Measurements from ENCODE around the gene ZDHHC19. TPM values are rescaled to one million over a fixed set of nuclear protein-coding genes. Genes with fewer than 3 reads are reported as not detected.

Gene ZDHHC19
- total RNA-seq, 4 donors from 2014 or later: not detected

- H3K9me3 ChIP-seq: no peaks in the 10 kb centered on the region
- 78 to 79% methylated on average over 7 to 9 of the region's 15 CpGs for WGBS, 2 donors (ENCODE audit: low coverage in 1 of 2)
- H3K4me1 ChIP-seq: peaks cover 0 to 7% (median 0%) of the 10 kb centered on the region in 3 donors
- no peaks in the 10 kb centered on the region for H3K36me3 ChIP-seq
- no peak overlapping the region for H3K27ac ChIP-seq
- no peak for TF ChIP-seq POLR2A (IDR thresholded peaks at IDR 0.05)
- peaks cover 20% of the 10 kb centered on the region for H3K27me3 ChIP-seq
- no peak for ATAC-seq
- H3K4me3 ChIP-seq: no peak overlapping the region
These were observed 14.7 kb upstream of the ZDHHC19 start for GRCh38 chr3:196225763-196226364.

GRCh38 chr3:196225086-196225485, 13.9 kb upstream of the ZDHHC19 start:
- no peak for ATAC-seq
- 91% methylated on average over 5 of the region's 10 CpGs; no CpG with 5 or more reads in 1 of the 2 donors for WGBS, 2 donors (ENCODE audit: low coverage in 1 of 2)
- no peak for TF ChIP-seq POLR2A (IDR thresholded peaks at IDR 0.05)
- no peak for TF ChIP-seq EP300 (IDR thresholded peaks at IDR 0.05)
- no peak for TF ChIP-seq POLR2AphosphoS5 (IDR thresholded peaks at IDR 0.05)
- no peak for TF ChIP-seq CTCF (IDR thresholded peaks at IDR 0.05)
- H3K36me3 ChIP-seq: no peaks in the 10 kb centered on the region
- peaks cover 20% of the 10 kb centered on the region for H3K27me3 ChIP-seq
- H3K4me1 ChIP-seq: peaks cover 0 to 7% (median 0%) of the 10 kb centered on the region in 3 donors
- no peak overlapping the region for H3K4me3 ChIP-seq
- no peak overlapping the region for H3K27ac ChIP-seq
- no peaks in the 10 kb centered on the region for H3K9me3 ChIP-seq

- peaks cover 20% of the 10 kb centered on the region for H3K27me3 ChIP-seq
- H3K4me3 ChIP-seq: no peak overlapping the region
- WGBS, 2 donors (ENCODE audit: low coverage in 1 of 2): 56 to 63% methylated on average over 8 to 19 of the region's 19 CpGs
- peaks cover 0 to 19% (median 0%) of the 10 kb centered on the region in 3 donors for H3K4me1 ChIP-seq
- H3K27ac ChIP-seq: no peak overlapping the region
- no peaks in the 10 kb centered on the region for H3K9me3 ChIP-seq
- no peak for ATAC-seq
- no peaks in the 10 kb centered on the region for H3K36me3 ChIP-seq
- TF ChIP-seq POLR2AphosphoS5 (IDR thresholded peaks at IDR 0.05) (no peak), CTCF (IDR thresholded peaks at IDR 0.05) (no peak)
These were observed 11.8 kb upstream of the ZDHHC19 start for GRCh38 chr3:196222876-196223595.

- 62 to 81% methylated on average over 4 to 7 of the region's 7 CpGs for WGBS, 2 donors (ENCODE audit: low coverage in 1 of 2)
These were observed 9.8 kb upstream of the ZDHHC19 start for GRCh38 chr3:196220991-196221390.

GRCh38 chr3:196220587-196220986, 9.4 kb upstream of the ZDHHC19 start:
- no peak overlapping the region for H3K27ac ChIP-seq
- no peak for ATAC-seq
- no peak overlapping the region for H3K4me3 ChIP-seq
- peaks cover 33% of the 10 kb centered on the region for H3K27me3 ChIP-seq
- no peaks in the 10 kb centered on the region for H3K36me3 ChIP-seq
- peaks cover 0 to 12% (median 0%) of the 10 kb centered on the region in 3 donors for H3K4me1 ChIP-seq
- H3K9me3 ChIP-seq: no peaks in the 10 kb centered on the region
- WGBS, 2 donors (ENCODE audit: low coverage in 1 of 2): 74 to 86% methylated on average over 7 of the region's 10 CpGs
- TF ChIP-seq POLR2A (IDR thresholded peaks at IDR 0.05) (no peak), CTCF (IDR thresholded peaks at IDR 0.05) (no peak), EP300 (IDR thresholded peaks at IDR 0.05) (no peak), POLR2AphosphoS5 (IDR thresholded peaks at IDR 0.05) (no peak)

More at GRCh38 chr3:196220991-196221390, 9.8 kb upstream of the ZDHHC19 start:
- TF ChIP-seq POLR2A (IDR thresholded peaks at IDR 0.05) (no peak), EP300 (IDR thresholded peaks at IDR 0.05) (no peak), POLR2AphosphoS5 (IDR thresholded peaks at IDR 0.05) (no peak), CTCF (IDR thresholded peaks at IDR 0.05) (no peak)
- H3K9me3 ChIP-seq: no peaks in the 10 kb centered on the region
- no peak overlapping the region for H3K27ac ChIP-seq
- no peak for ATAC-seq
- no peaks in the 10 kb centered on the region for H3K36me3 ChIP-seq
- no peak overlapping the region for H3K4me3 ChIP-seq
- peaks cover 31% of the 10 kb centered on the region for H3K27me3 ChIP-seq
- H3K4me1 ChIP-seq: peaks cover 0 to 12% (median 0%) of the 10 kb centered on the region in 3 donors

Data from gastroesophageal sphincter (tissue), 4 donors.